Glutamatergic neuron (in vitro differentiated cells): ENCODE results near the gene ROMO1. TPM values are rescaled to one million over a fixed set of nuclear protein-coding genes. Genes with fewer than 3 reads are reported as not detected.
"Not testable (repeated sequence)": the region's sequence is repeated elsewhere in the genome, so short reads cannot be mapped to it uniquely, and the experiment has no call there.

Experiments used
- DNase-seq: peaks from one replicate; pipeline ENCODE4 v3.0.0; 2022
- H3K27ac Mint-ChIP-seq: one replicate; pipeline ENCODE4 v1.8.0; 2020; ENCODE audit warnings: mild to moderate bottlenecking, mixed read lengths, inconsistent platforms; ENCODE audit not compliant: unreplicated experiment
- H3K27me3 Mint-ChIP-seq: one replicate; pipeline ENCODE4 v1.8.0; 2020; ENCODE audit warnings: mild to moderate bottlenecking, moderate library complexity, mixed read lengths, inconsistent platforms; ENCODE audit not compliant: unreplicated experiment
- H3K36me3 Mint-ChIP-seq: one replicate; pipeline ENCODE4 v1.8.0; 2020; ENCODE audit warnings: mild to moderate bottlenecking, mixed read lengths, inconsistent platforms; ENCODE audit not compliant: unreplicated experiment
- H3K4me1 Mint-ChIP-seq: one replicate; pipeline ENCODE4 v1.8.0; 2020; ENCODE audit warnings: mild to moderate bottlenecking, low read depth, mixed read lengths, inconsistent platforms; ENCODE audit not compliant: unreplicated experiment
- H3K4me3 Mint-ChIP-seq: one replicate; pipeline ENCODE4 v1.8.0; 2020; ENCODE audit warnings: mild to moderate bottlenecking, mixed read lengths, inconsistent platforms; ENCODE audit not compliant: unreplicated experiment
- H3K9me3 Mint-ChIP-seq: one replicate; pipeline ENCODE4 v1.8.0; 2020; ENCODE audit warnings: mild to moderate bottlenecking, moderate library complexity, mixed read lengths, inconsistent platforms; ENCODE audit not compliant: unreplicated experiment
- total RNA-seq: library from RNA; stranded (reverse); fragmentation: NEBNext Ultra II Directional; extraction: Animal tissue kit (Norgen Biotek cat#: 25700); gene quantifications from one replicate; pipeline ENCODE4 v1.2.1, GENCODE V29; 2021; ENCODE audit not compliant: unreplicated experiment
- TF ChIP-seq, protein P1 (sequence below): fragments of 200-600 bp; sonication (generic); IDR thresholded peaks from one replicate; pipeline ENCODE4 v1.5.0; 2021; ENCODE audit not compliant: partially characterized antibody, unreplicated experiment

ROMO1 gene
- total RNA-seq, 1 donor from 2014 or later, result 103 TPM

DNA sequence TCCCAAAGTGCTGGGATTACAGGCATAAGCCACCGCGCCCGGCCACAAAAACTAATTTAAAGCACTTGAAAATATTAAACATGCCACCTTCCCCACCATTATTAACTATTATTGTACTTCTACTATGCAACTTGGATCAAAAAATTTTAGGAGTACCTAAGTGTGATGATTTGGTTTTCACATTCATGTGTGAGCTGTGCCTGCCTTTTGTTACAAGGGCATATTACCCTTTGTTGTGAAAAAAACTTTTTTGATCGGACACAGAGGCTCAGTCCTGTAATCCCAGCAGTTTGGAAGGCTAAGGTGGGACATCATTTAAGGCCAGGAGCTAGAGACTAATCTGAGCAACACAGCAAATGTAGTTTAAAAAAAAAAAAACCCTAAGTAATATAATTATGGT is 17.1 kb downstream of the ROMO1 start:
- H3K36me3 Mint-ChIP-seq, result no peaks in the 10 kb centered on the region
- H3K4me3 Mint-ChIP-seq, result no peak overlapping the region

DNA sequence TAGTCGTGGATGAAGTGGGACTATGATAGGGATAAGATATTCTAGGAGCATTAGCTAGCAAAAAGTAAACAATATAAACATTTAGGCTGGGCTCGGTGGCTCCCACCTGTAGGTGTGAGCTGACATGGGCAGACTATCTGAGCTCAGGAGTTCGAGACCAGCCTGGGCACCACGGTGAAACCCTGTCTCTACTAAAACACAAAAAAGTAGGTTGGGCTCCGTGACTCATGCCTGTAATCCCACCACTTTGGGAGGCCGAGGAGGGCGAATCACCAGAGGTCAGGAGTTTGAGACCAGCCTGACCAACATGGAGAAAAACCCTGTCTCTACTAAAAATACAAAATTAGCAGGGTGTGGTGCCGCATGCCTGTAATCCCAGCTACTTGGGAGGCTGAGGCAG is 19.1 kb downstream of the ROMO1 start:
- not testable (repeated sequence) for H3K4me1 Mint-ChIP-seq, H3K36me3 Mint-ChIP-seq, H3K9me3 Mint-ChIP-seq, DNase-seq, H3K27me3 Mint-ChIP-seq, H3K4me3 Mint-ChIP-seq
- peak overlapping the region; percentile 15 for H3K27ac Mint-ChIP-seq

More for the DNA sequence above, 17.1 kb downstream of the ROMO1 start:
- no peak overlapping the region for H3K27ac Mint-ChIP-seq
- H3K9me3 Mint-ChIP-seq, result peaks cover 2% of the 10 kb centered on the region
- H3K4me1 Mint-ChIP-seq, result peaks cover under 1% of the 10 kb centered on the region
- no peak for DNase-seq
- TF ChIP-seq, protein P1, sequence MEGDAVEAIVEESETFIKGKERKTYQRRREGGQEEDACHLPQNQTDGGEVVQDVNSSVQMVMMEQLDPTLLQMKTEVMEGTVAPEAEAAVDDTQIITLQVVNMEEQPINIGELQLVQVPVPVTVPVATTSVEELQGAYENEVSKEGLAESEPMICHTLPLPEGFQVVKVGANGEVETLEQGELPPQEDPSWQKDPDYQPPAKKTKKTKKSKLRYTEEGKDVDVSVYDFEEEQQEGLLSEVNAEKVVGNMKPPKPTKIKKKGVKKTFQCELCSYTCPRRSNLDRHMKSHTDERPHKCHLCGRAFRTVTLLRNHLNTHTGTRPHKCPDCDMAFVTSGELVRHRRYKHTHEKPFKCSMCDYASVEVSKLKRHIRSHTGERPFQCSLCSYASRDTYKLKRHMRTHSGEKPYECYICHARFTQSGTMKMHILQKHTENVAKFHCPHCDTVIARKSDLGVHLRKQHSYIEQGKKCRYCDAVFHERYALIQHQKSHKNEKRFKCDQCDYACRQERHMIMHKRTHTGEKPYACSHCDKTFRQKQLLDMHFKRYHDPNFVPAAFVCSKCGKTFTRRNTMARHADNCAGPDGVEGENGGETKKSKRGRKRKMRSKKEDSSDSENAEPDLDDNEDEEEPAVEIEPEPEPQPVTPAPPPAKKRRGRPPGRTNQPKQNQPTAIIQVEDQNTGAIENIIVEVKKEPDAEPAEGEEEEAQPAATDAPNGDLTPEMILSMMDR, result no peak
- H3K27me3 Mint-ChIP-seq, result peaks cover 1% of the 10 kb centered on the region

DNA sequence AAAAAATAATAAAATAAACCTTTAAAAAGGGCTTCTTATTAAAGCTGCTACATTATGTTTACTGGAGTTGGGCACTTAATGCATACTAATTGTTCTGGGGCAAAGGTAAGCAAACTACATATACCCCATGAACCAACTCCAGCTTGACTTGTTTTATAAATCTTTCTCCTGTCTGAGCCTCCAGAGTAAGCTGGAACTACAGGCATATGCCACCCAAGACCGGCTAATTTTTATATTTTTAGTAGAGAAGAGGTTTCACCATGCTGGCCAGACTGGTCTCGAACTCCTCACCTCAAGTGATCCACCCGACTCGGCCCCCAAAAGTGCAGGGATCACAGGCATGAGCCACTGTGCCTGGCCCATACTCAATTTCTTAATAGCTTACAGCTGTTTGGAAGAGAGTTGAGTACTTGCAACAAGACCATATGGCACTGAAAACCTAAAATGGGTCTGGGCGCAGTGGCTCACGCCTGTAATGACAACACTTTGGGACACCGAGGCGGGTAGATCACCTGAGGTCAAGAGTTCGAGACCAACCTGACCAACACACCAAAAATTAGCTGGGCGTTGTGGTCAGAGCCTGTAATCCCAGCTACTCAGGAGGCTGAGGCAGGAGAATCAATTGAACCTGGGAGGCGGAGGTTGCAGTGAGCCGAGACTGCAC is 19.9 kb downstream of the ROMO1 start:
- Mint-ChIP-seq H3K36me3 (no peaks in the 10 kb centered on the region), H3K9me3 (no peaks in the 10 kb centered on the region), H3K27me3 (no peaks in the 10 kb centered on the region), H3K4me3 (no peak overlapping the region), H3K27ac (no peak overlapping the region), H3K4me1 (no peaks in the 10 kb centered on the region)
- no peak for DNase-seq
- TF ChIP-seq, protein P1, result no peak

DNA sequence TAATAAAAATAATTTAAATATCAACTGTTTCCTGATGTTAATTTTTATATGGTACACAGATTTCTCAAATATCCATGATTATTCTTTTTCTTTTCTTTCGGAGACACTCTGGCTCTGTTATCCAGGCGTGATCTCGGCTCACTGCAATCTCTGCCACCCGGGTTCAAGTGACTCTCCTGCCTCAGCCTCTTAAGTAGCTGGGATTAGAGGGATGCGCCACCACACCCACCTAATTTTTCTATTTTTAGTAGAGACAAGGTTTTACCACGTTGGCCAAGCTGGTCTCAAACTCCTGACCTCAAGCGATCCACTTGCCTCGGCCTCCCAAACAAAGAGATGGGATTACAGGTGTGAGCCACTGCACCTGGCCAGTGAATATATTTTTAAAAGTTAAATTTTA is 20.5 kb downstream of the ROMO1 start:
- Mint-ChIP-seq H3K27ac (no peak overlapping the region), H3K4me3 (no peak overlapping the region), H3K27me3 (no peaks in the 10 kb centered on the region), H3K36me3 (no peaks in the 10 kb centered on the region), H3K4me1 (no peaks in the 10 kb centered on the region), H3K9me3 (no peaks in the 10 kb centered on the region)
- TF ChIP-seq, protein P1, result no peak
- no peak for DNase-seq

DNA sequence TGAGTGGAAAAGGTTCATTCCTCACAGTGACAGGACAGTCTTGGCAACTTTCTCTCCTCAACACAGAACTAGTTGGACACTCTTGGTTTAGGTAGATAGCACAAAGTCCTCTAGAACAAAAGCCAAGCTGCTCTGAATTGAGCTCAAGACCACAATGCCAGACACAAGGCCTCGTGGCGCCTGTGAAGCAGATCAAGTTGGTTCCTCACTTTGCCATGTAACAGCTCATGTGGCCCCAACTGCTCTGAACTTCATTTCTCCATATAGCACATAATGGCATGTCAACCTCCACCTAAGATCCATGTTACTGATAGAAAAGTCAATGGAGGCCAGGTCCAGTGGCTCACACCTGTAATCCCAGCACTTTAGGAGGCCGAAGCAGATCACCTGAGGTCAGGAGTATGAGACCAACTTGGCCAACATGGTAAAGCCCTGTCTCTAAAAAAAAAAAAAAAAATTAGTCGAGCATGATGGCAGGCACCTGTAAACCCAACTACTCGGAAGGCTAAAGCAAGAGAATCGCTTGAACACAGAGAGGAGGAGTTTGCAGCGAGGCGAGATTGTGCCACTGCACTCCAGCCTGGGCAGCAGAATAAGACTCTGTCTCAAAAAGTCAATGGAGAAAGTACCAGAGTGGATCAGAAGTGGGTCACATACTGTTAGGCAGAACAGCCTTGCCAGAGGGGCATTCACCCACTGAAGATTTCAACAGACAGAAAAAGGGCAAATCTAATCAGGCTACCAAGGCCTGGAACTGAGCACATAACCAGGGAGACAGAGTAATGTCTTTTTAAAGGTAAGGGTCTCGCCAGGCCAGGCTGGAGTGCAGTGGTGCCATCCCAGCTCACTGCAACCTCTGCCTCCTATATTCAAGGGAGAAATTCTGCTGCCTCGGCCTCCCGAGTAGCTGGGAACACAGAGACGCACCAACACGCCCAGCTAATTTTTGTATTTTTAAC is 21.2 kb downstream of the ROMO1 start:
- Mint-ChIP-seq H3K36me3 (no peaks in the 10 kb centered on the region), H3K4me1 (no peaks in the 10 kb centered on the region), H3K9me3 (no peaks in the 10 kb centered on the region), H3K27ac (no peak overlapping the region), H3K4me3 (no peak overlapping the region), H3K27me3 (peaks cover 2% of the 10 kb centered on the region)
- DNase-seq, result no peak
- TF ChIP-seq, protein P1, result no peak
